NCI-H510A treated with DMSO at 0.1 percent for 48 hours (cell line): ENCODE results near the gene SLC25A43.
"Not testable (repeated sequence)": the region's sequence is repeated elsewhere in the genome, so short reads cannot be mapped to it uniquely, and the experiment has no call there.

Experiments used
- DNase-seq: peaks from one replicate; lab custom pipeline; 2025; lab: John Stamatoyannopoulos, UW

SLC25A43 gene

GRCh38 chrX:119468551-119469312 is 69.6 kb downstream of the SLC25A43 start:
- peak; percentile 81 for DNase-seq

- DNase-seq, result no peak
These were observed 70.1 kb downstream of the SLC25A43 start for GRCh38 chrX:119469313-119469635.

GRCh38 chrX:119474615-119475388 is 75.7 kb downstream of the SLC25A43 start:
- DNase-seq, result no peak

- DNase-seq, result no peak
These were observed 76.4 kb downstream of the SLC25A43 start for GRCh38 chrX:119475389-119476101.

- no peak for DNase-seq
These were observed 78.7 kb downstream of the SLC25A43 start for GRCh38 chrX:119477812-119478232.

GRCh38 chrX:119478504-119478903 is 79.4 kb downstream of the SLC25A43 start:
- no peak for DNase-seq

GRCh38 chrX:119479845-119480244 is 80.7 kb downstream of the SLC25A43 start:
- no peak for DNase-seq

- no peak for DNase-seq
These were observed 82.2 kb downstream of the SLC25A43 start for GRCh38 chrX:119481323-119481801.

GRCh38 chrX:119482041-119482440 is 82.9 kb downstream of the SLC25A43 start:
- DNase-seq, result no peak

- peak; percentile 50 for DNase-seq
These were observed 83.6 kb downstream of the SLC25A43 start for GRCh38 chrX:119482481-119483480.

- no peak for DNase-seq
These were observed 87.6 kb downstream of the SLC25A43 start for GRCh38 chrX:119486745-119487144.

- DNase-seq, result not testable (repeated sequence)
These were observed 88.6 kb downstream of the SLC25A43 start for GRCh38 chrX:119487766-119488165.

- peak; percentile 42 for DNase-seq
These were observed 89.6 kb downstream of the SLC25A43 start for GRCh38 chrX:119488749-119489148.

- no peak for DNase-seq
These were observed 90.3 kb downstream of the SLC25A43 start for GRCh38 chrX:119489212-119490074.

GRCh38 chrX:119492463-119492862 is 93.3 kb downstream of the SLC25A43 start:
- DNase-seq, result no peak

- DNase-seq, result not testable (repeated sequence)
These were observed 94.8 kb downstream of the SLC25A43 start for GRCh38 chrX:119493851-119494495.

GRCh38 chrX:119495734-119496726 is 96.9 kb downstream of the SLC25A43 start:
- no peak for DNase-seq

- no peak for DNase-seq
These were observed 98.0 kb downstream of the SLC25A43 start for GRCh38 chrX:119497185-119497584.
